ENCODE results near the gene PAQR8. TPM values are rescaled to one million over a fixed set of nuclear protein-coding genes. Genes with fewer than 3 reads are reported as not detected.
A peak's percentile ranks its signal among the peaks of the same experiment; 100 is the strongest.

The PAQR8 gene
- total RNA-seq, 4 donors from 2014 or later, result 12.6 to 33.2 (median 22.3) TPM

DNA sequence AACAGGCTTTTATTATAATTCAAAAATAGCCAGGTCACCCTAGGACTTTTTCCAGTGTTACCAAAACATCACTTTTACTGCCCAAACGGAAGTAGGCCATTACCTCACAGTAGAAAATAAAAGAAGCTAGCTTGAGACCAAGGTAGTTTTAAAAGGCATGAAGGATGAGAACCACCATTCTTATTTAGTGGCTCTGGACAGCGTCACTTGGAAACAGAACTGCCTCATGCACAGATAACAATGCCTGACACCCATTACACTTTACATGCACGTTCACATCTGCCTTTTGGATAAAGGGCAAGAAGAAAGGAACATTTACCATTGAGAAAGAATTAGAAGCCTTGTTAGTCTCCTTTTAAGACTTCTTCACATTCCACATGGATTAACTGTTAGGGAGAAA lies 1.9 kb upstream of the PAQR8 start:
- no peak for TF ChIP-seq EP300 (IDR thresholded peaks at IDR 0.05)
- TF ChIP-seq, protein P1, sequence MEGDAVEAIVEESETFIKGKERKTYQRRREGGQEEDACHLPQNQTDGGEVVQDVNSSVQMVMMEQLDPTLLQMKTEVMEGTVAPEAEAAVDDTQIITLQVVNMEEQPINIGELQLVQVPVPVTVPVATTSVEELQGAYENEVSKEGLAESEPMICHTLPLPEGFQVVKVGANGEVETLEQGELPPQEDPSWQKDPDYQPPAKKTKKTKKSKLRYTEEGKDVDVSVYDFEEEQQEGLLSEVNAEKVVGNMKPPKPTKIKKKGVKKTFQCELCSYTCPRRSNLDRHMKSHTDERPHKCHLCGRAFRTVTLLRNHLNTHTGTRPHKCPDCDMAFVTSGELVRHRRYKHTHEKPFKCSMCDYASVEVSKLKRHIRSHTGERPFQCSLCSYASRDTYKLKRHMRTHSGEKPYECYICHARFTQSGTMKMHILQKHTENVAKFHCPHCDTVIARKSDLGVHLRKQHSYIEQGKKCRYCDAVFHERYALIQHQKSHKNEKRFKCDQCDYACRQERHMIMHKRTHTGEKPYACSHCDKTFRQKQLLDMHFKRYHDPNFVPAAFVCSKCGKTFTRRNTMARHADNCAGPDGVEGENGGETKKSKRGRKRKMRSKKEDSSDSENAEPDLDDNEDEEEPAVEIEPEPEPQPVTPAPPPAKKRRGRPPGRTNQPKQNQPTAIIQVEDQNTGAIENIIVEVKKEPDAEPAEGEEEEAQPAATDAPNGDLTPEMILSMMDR (IDR thresholded peaks at IDR 0.05), result no peak
- TF ChIP-seq POLR2A (IDR thresholded peaks at IDR 0.05), result no peak
- no peaks in the 10 kb centered on the region for H3K9me3 ChIP-seq
- H3K4me1 ChIP-seq, result peaks cover 0 to 35% (median 10%) of the 10 kb centered on the region in 4 donors
- 84 to 88% methylated on average over 3 of the region's 3 CpGs for WGBS, 2 donors
- peak overlapping the region in 2 of 4 donors; percentile 92 to 93 for H3K27ac ChIP-seq
- no peaks in the 10 kb centered on the region for H3K36me3 ChIP-seq
- H3K27me3 ChIP-seq, result no peaks in the 10 kb centered on the region
- no peak for DNase-seq (ENCODE audit: low spot score in 2 of 2)
- no peak overlapping the region for H3K4me3 ChIP-seq

GRCh38 chr6:52360601-52361413 lies 1.1 kb upstream of the PAQR8 start:
- Histone ChIP-seq H3K4me3 (peak overlapping the region in 1 of 4 donors; percentile 84), H3K36me3 (no peaks in the 10 kb centered on the region), H3K27me3 (no peaks in the 10 kb centered on the region), H3K4me1 (peaks cover 0 to 42% (median 11%) of the 10 kb centered on the region in 4 donors), H3K9me3 (no peaks in the 10 kb centered on the region), H3K27ac (peak overlapping the region in 3 of 4 donors; percentile 91 to 93 (median 92))
- TF ChIP-seq EP300 (IDR thresholded peaks at IDR 0.05), result no peak
- TF ChIP-seq POLR2A (IDR thresholded peaks at IDR 0.05), result no peak
- TF ChIP-seq, protein P1 (IDR thresholded peaks at IDR 0.05), result no peak
- 73 to 77% methylated on average over 11 of the region's 11 CpGs for WGBS, 2 donors
- DNase-seq (ENCODE audit: low spot score in 2 of 2), result no peak

DNA sequence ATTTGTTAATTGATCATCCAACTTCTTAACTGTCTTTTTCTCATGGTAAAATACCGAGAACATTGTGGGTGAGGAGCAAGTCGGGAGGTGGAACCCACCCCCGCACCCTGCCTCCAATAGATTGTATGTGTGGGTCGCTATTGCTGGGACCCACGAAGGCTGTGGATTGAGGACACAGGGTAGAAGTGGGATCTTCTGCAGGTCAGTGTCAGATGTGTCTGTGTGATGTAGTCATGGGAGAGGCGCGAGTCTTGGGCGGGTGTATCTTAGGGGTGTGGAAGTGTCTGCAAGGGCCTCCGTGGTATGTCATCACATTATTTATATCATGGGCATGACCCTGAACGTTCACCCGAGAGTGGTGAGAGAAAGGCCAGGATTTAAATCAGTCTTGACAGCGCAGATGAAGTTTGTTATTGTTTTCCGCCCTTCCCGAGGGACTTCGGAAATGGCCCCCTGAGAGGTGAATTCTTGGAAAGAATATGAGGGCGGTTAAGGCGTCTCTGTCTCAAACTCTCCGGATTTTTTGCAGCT lies 472 bp upstream of the PAQR8 start:
- no peaks in the 10 kb centered on the region for H3K9me3 ChIP-seq
- no peaks in the 10 kb centered on the region for H3K27me3 ChIP-seq
- H3K4me1 ChIP-seq, result peaks cover 0 to 49% (median 14%) of the 10 kb centered on the region in 4 donors
- WGBS, 2 donors, result 15 to 23% methylated on average over 13 to 18 of the region's 18 CpGs
- H3K4me3 ChIP-seq, result peak overlapping the region; percentile 40 to 88 (median 78)
- TF ChIP-seq, protein P1 (IDR thresholded peaks at IDR 0.05), result no peak
- no peak for TF ChIP-seq POLR2A (IDR thresholded peaks at IDR 0.05)
- no peak for TF ChIP-seq EP300 (IDR thresholded peaks at IDR 0.05)
- DNase-seq (ENCODE audit: low spot score in 2 of 2), result peak; percentile 16 to 33
- no peaks in the 10 kb centered on the region for H3K36me3 ChIP-seq
- H3K27ac ChIP-seq, result peak overlapping the region; percentile 67 to 93 (median 92)

- Histone ChIP-seq H3K36me3 (peaks cover 0 to 1% (median 0%) of the 10 kb centered on the region in 3 donors), H3K4me3 (peak overlapping the region; percentile 73 to 88 (median 86)), H3K4me1 (peaks cover 0 to 61% (median 15%) of the 10 kb centered on the region in 4 donors), H3K27ac (peak overlapping the region; percentile 67 to 93 (median 89)), H3K9me3 (no peaks in the 10 kb centered on the region), H3K27me3 (no peaks in the 10 kb centered on the region)
- TF ChIP-seq POLR2A (IDR thresholded peaks at IDR 0.05), result no peak
- TF ChIP-seq, protein P1 (IDR thresholded peaks at IDR 0.05), result no peak
- TF ChIP-seq EP300 (IDR thresholded peaks at IDR 0.05), result no peak
- DNase-seq (ENCODE audit: low spot score in 2 of 2), result peak; percentile 17 to 20
- WGBS, 2 donors, result 0 to 1% methylated on average over 50 to 56 of the region's 57 CpGs
These were observed 684 bp downstream of the PAQR8 start for GRCh38 chr6:52362443-52363227.
